Activated CD8-positive, alpha-beta memory T cell treated with anti-CD3 and anti-CD28 coated beads, Interleukin-2, amount 50 U/mL, for 24 hours (primary cell): ENCODE results near the gene GGA2.

ENCODE experiments used
- DNase-seq: peaks from one replicate; pipeline ENCODE4 v3.0.0-alpha.2; 2020; ENCODE audit errors: extremely low read depth

GGA2 gene

GRCh38 chr16:23420011-23420410 is 90.3 kb downstream of the GGA2 start:
- DNase-seq = no peak

- DNase-seq = no peak
Observed at GRCh38 chr16:23416816-23417215, 93.5 kb downstream of the GGA2 start.

GRCh38 chr16:23414731-23415130 is 95.6 kb downstream of the GGA2 start:
- DNase-seq = no peak
